HepG2 (cell line): Measurements from ENCODE around the gene USP12. TPM values are rescaled to one million over a fixed set of nuclear protein-coding genes. Genes with fewer than 3 reads are reported as not detected.

Experiments used
- ATAC-seq: fragments of 200-7000 bp; cut with Tn5 transposase; 3 replicates; pipeline ENCODE4 v1.9.1; 2020; ENCODE audit warnings: mild to moderate bottlenecking, moderate library complexity
- BruUV-seq: library from RNA; stranded (reverse); fragments of 400-500 nt; replicated peaks from 2 replicates; lab custom pipeline; 2021; lab: Mats Ljungman, UMichigan
- CTCF ChIA-PET: fragments of 300-600 bp; formaldehyde crosslinking; extraction: SDS; loops from one replicate; lab custom pipeline; 2021; ENCODE audit warnings: low total read pairs, inconsistent platforms, low intra/inter-chr PET ratio; lab: Yijun Ruan, JAX
- POLR2A ChIA-PET: fragments of 350-600 bp; sonication (Branson Sonifier 250); formaldehyde crosslinking; loops from one replicate; lab custom pipeline; 2020; ENCODE audit warnings: antibody characterized with exemption, inconsistent platforms; lab: Yijun Ruan, JAX
- DNase-seq: peaks from one replicate; pipeline ENCODE4 v3.0.0-alpha.2; 2015; ENCODE audit warnings: low spot score
- FAIRE-seq: peaks from 3 replicates; lab custom pipeline; 2011; peaks lifted over from hg19 to GRCh38; lab: Jason Lieb, UNC
- H2AFZ ChIP-seq: one replicate; pipeline ENCODE4 v1.6.1; 2011; ENCODE audit warnings: low read length, inconsistent platforms
- H3K27ac ChIP-seq: fragments of 300-600 bp; 3 replicates; pipeline ENCODE4 v1.8.0; 2011; ENCODE audit warnings: mixed run types, mild to moderate bottlenecking, mixed read lengths, low read length, inconsistent platforms; ENCODE audit not compliant: insufficient read depth; ENCODE audit errors: extremely low read length
- H3K27me3 ChIP-seq, 2 experiments: fragments of 200-600 bp in 1 of 2; 2 replicates in 1 of 2; 3 replicates in 1 of 2; pipeline versions ENCODE4 v1.6.0 to v1.8.0; 2011; ENCODE audit warnings: low read length in 2 of 2, mild to moderate bottlenecking in 2 of 2, moderate library complexity in 2 of 2, inconsistent platforms in 1 of 2; ENCODE audit not compliant: insufficient read depth in 2 of 2, control insufficient read depth in 1 of 2
- H3K36me3 ChIP-seq, 2 experiments: fragments of 200-600 bp in 1 of 2; replicated peaks in 1 of 2; 2 replicates in 1 of 2; 3 replicates in 1 of 2; pipeline versions ENCODE4 v1.5.1 to v1.8.0; 2011; ENCODE audit warnings: low read length in 2 of 2, inconsistent platforms in 1 of 2; ENCODE audit not compliant: insufficient read depth in 2 of 2, control insufficient read depth in 1 of 2
- H3K4me1 ChIP-seq: 2 replicates; pipeline ENCODE4 v1.5.1; 2012; ENCODE audit warnings: low read length, inconsistent platforms; ENCODE audit not compliant: insufficient read depth
- H3K4me2 ChIP-seq: 2 replicates; pipeline ENCODE4 v1.6.0; 2011; ENCODE audit warnings: low read depth, low read length, inconsistent platforms
- H3K4me3 ChIP-seq, 3 experiments: fragments of 200-600 bp in 1 of 3; sonication (generic), shearing (Covaris generic) in 1 of 3; replicated peaks in 1 of 3; 2 replicates each; pipeline ENCODE4 v1.5.1; 2011 to 2016; ENCODE audit warnings: low read length in 3 of 3, inconsistent platforms in 2 of 3, low read depth in 2 of 3, mild to moderate bottlenecking in 2 of 3, control low read depth in 1 of 3, mixed read lengths in 1 of 3; ENCODE audit not compliant: insufficient read depth in 1 of 3
- H3K79me2 ChIP-seq: one replicate; pipeline ENCODE4 v1.6.1; 2011; ENCODE audit warnings: low read length, inconsistent platforms; ENCODE audit not compliant: insufficient read depth
- H3K9ac ChIP-seq: 2 replicates; pipeline ENCODE4 v1.6.0; 2011; ENCODE audit warnings: mild to moderate bottlenecking, low read depth, low read length, inconsistent platforms; ENCODE audit not compliant: insufficient read depth
- H3K9me3 ChIP-seq: 2 replicates; pipeline ENCODE4 v1.5.1; 2012; ENCODE audit warnings: mild to moderate bottlenecking, low read length
- H4K20me1 ChIP-seq: 2 replicates; pipeline ENCODE4 v1.6.0; 2011; ENCODE audit warnings: inconsistent platforms, mild to moderate bottlenecking, low read length, moderate library complexity; ENCODE audit not compliant: insufficient read depth
- CENPT ChIP-seq: sonication (generic); formaldehyde crosslinking; IDR thresholded peaks from 2 replicates; pipeline ENCODE4 v1.8.0; 2022; ENCODE audit warnings: low read depth, mild to moderate bottlenecking, moderate library complexity, missing genetic modification reagents
- RFX1 ChIP-seq: fragments of 450-650 bp; IDR thresholded peaks from 2 replicates; pipeline ENCODE4 v1.6.1; 2017
- SMARCE1 ChIP-seq: fragments of 450-650 bp; IDR thresholded peaks from 2 replicates; pipeline ENCODE4 v1.6.1; 2017; ENCODE audit warnings: borderline replicate concordance
- SSRP1 ChIP-seq: IDR thresholded peaks from 2 replicates; pipeline ENCODE4 v1.6.1; 2016; ENCODE audit warnings: control low read depth
- ZBTB7B ChIP-seq: sonication (generic); formaldehyde crosslinking; IDR thresholded peaks from 2 replicates; pipeline ENCODE4 v1.4.0; 2020; ENCODE audit warnings: missing genetic modification reagents
- ZFP36L1 ChIP-seq: sonication (generic); formaldehyde crosslinking; IDR thresholded peaks from 2 replicates; pipeline ENCODE4 v1.8.0; 2022; ENCODE audit warnings: mild to moderate bottlenecking, missing genetic modification reagents, moderate library complexity
- ZNF326 ChIP-seq: sonication (generic); formaldehyde crosslinking; IDR thresholded peaks from 2 replicates; pipeline ENCODE4 v1.4.0; 2020; ENCODE audit warnings: missing genetic modification reagents, borderline replicate concordance
- ZNF563 ChIP-seq: sonication (generic); formaldehyde crosslinking; IDR thresholded peaks from 2 replicates; pipeline ENCODE4 v1.8.0; 2022; ENCODE audit warnings: mild to moderate bottlenecking, moderate library complexity, missing genetic modification reagents
- ZNF703 ChIP-seq: sonication (generic); formaldehyde crosslinking; IDR thresholded peaks from 2 replicates; pipeline ENCODE4 v1.5.1; 2020; ENCODE audit warnings: missing genetic modification reagents, mild to moderate bottlenecking, moderate library complexity, borderline replicate concordance
- ZNF737 ChIP-seq: sonication (generic); formaldehyde crosslinking; IDR thresholded peaks from 2 replicates; pipeline ENCODE4 v1.5.0; 2020; ENCODE audit warnings: missing genetic modification reagents, mild to moderate bottlenecking, borderline replicate concordance
- ZNF761 ChIP-seq: sonication (generic); formaldehyde crosslinking; conservative IDR thresholded peaks from 2 replicates; pipeline ENCODE4 v1.4.0; 2020; ENCODE audit warnings: mild to moderate bottlenecking, missing genetic modification reagents
- WGBS: methylation state at CpG from one replicate; pipeline ENCODE4 v1.1.6; 2017; ENCODE audit warnings: low lambda C conversion rate; 5-methylcytosine and 5-hydroxymethylcytosine counted together
- in situ Hi-C: cut with HindIII; loops from 2 replicates; pipeline ENCODE4 v1.10.0; 2017; ENCODE audit warnings: low pct_unique_long_range_greater_than_20kb; ENCODE audit not compliant: extremely low pct_ligation_motif_present
- intact Hi-C: fragments of 100-400 bp; cut with micrococcal nuclease; formaldehyde crosslinking; loops from one replicate; pipeline ENCODE4 v1.10.0; 2022; ENCODE audit not compliant: unreplicated experiment
- polyA plus RNA-seq, 8 experiments: library from polyadenylated mRNA; depleted of rRNA in 3 of 8; stranded (reverse) in 7 of 8; unstranded in 1 of 8; fragments of >200 nt; fragmentation: Illumina TruSeq in 4 of 8; extraction: Trizol in 4 of 8; gene quantifications; 2 replicates each; pipeline versions ENCODE4 v1.2.1 to v1.2.3, GENCODE V29; 2011 to 2016; ENCODE audit warnings: low read depth in 4 of 8, missing spikeins in 1 of 8, mixed read lengths in 1 of 8; ENCODE audit not compliant: insufficient read depth in 1 of 8
- total RNA-seq, 5 experiments: library from RNA; depleted of rRNA; stranded (reverse); fragments of >200 nt; fragmentation: Illumina TruSeq; extraction: Trizol; gene quantifications; 2 replicates each; pipeline ENCODE4 v1.2.3, GENCODE V29; 2016; ENCODE audit warnings: low read depth in 1 of 5
- TF ChIP-seq, protein P1 (sequence below): sonication (generic); formaldehyde crosslinking; IDR thresholded peaks from 2 replicates; pipeline ENCODE4 v1.4.0; 2020; ENCODE audit warnings: mild to moderate bottlenecking, missing genetic modification reagents
- TF ChIP-seq, protein P2 (sequence below): sonication (generic); formaldehyde crosslinking; IDR thresholded peaks from 2 replicates; pipeline ENCODE4 v1.4.0; 2020; ENCODE audit warnings: mild to moderate bottlenecking, missing genetic modification reagents
- TF ChIP-seq, protein P3 (sequence below): sonication (generic); formaldehyde crosslinking; IDR thresholded peaks from 2 replicates; pipeline ENCODE4 v1.5.0; 2020; ENCODE audit warnings: mild to moderate bottlenecking, missing genetic modification reagents, borderline replicate concordance

Gene USP12
- total and polyA plus RNA-seq, 2 of the 13 experiments (the other 11 are each of a cell fraction or from before 2014, with no cell fraction given): 9.8 to 19.5 TPM

DNA sequence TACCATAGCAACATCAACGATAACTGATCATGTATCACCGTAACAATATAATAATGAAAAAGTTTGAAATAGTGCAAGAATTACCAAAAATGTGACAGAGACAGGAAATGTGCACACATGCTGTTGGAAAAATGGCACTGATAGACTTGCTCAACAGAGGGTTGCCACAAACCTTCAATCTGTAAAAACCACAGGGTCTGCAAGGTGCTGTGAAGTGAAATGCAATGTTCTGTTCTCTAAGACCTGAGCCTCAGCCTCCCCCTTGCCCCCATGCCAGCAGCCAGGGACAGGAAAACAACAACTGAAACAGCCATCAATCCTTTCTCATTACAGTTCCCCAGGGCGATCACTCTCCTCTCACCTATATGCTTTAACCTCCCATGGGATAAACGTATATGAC, 88.4 kb downstream of the USP12 start:
- ChIA-PET POLR2A (no interaction called here), CTCF (no interaction called here)
- 98% methylated on average over 4 of the region's 4 CpGs for WGBS

DNA sequence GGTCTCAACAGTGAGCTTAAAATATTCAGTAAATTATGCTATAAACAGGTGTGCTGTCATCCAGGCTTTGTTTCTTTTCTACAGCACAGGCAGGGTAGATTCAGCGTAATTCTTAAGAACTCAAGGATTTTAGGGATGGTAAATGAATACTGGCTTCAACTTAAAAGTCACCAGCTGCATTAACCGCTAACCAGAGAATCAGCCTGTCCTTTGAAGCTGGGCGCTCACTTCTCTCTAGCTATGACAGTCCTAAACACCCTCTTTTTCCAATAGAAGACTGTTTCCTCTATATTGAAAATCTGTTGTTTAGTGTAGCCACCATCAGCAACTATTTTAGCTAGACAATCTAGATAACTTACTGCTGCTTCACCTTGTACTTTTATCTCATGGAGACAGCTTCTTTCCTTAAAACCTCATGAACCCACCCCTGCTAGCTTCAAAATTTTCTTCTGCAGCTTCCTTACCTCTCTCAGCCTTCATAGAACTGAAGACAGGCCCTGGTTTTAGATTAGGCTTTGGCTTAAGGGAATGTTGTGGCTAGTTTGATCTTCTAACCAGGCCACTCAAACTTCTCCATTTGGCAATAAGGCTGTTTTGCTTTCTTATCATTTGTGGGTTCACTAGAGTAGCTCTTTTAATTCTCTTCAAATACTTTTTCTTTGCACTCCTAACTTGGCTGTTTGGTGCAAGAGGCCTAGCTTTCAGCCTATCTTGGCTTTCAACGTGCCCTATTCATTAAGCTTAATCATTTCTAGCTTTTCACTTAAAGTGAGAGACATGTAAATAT, 89.5 kb downstream of the USP12 start:
- Histone ChIP-seq H3K4me2 (no peak overlapping the region), H3K79me2 (no peaks in the 10 kb centered on the region), H3K4me1 (no peaks in the 10 kb centered on the region), H3K9me3 (no peaks in the 10 kb centered on the region), H4K20me1 (no peaks in the 10 kb centered on the region), H3K27ac (no peak overlapping the region), H2AFZ (no peak overlapping the region), H3K9ac (no peak overlapping the region), H3K36me3 (peaks cover 1 to 12% of the 10 kb centered on the region in 2 experiments; a peak in 3 of 5 replicates), H3K4me3 (no peak overlapping the region), H3K27me3 (no peaks in the 10 kb centered on the region)
- no TSS peak for BruUV-seq
- ATAC-seq (no peak), FAIRE-seq (no peak), DNase-seq (no peak)
- in situ Hi-C loops (no loop called here), intact Hi-C loops (no loop called here)
- CTCF ChIA-PET: no interaction called here
- POLR2A ChIA-PET: no interaction called here
- 98% methylated on average over 4 of the region's 4 CpGs for WGBS
- TF ChIP-seq, protein P1, sequence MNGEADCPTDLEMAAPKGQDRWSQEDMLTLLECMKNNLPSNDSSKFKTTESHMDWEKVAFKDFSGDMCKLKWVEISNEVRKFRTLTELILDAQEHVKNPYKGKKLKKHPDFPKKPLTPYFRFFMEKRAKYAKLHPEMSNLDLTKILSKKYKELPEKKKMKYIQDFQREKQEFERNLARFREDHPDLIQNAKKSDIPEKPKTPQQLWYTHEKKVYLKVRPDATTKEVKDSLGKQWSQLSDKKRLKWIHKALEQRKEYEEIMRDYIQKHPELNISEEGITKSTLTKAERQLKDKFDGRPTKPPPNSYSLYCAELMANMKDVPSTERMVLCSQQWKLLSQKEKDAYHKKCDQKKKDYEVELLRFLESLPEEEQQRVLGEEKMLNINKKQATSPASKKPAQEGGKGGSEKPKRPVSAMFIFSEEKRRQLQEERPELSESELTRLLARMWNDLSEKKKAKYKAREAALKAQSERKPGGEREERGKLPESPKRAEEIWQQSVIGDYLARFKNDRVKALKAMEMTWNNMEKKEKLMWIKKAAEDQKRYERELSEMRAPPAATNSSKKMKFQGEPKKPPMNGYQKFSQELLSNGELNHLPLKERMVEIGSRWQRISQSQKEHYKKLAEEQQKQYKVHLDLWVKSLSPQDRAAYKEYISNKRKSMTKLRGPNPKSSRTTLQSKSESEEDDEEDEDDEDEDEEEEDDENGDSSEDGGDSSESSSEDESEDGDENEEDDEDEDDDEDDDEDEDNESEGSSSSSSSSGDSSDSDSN (CRISPR knock-in tag): no peak
- TF ChIP-seq ZNF703 (CRISPR knock-in tag): no peak
- TF ChIP-seq, protein P2, sequence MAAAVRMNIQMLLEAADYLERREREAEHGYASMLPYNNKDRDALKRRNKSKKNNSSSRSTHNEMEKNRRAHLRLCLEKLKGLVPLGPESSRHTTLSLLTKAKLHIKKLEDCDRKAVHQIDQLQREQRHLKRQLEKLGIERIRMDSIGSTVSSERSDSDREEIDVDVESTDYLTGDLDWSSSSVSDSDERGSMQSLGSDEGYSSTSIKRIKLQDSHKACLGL (CRISPR knock-in tag): no peak
- no peak for TF ChIP-seq ZNF761
- no peak for TF ChIP-seq ZFP36L1 (CRISPR knock-in tag)
- no peak for TF ChIP-seq ZNF563 (CRISPR knock-in tag)
- no peak for TF ChIP-seq ZNF326 (CRISPR knock-in tag)
- TF ChIP-seq ZBTB7B (CRISPR knock-in tag): no peak
- TF ChIP-seq ZNF737 (CRISPR knock-in tag): no peak
- no peak for TF ChIP-seq SSRP1 (CRISPR knock-in tag)
- TF ChIP-seq, protein P3, sequence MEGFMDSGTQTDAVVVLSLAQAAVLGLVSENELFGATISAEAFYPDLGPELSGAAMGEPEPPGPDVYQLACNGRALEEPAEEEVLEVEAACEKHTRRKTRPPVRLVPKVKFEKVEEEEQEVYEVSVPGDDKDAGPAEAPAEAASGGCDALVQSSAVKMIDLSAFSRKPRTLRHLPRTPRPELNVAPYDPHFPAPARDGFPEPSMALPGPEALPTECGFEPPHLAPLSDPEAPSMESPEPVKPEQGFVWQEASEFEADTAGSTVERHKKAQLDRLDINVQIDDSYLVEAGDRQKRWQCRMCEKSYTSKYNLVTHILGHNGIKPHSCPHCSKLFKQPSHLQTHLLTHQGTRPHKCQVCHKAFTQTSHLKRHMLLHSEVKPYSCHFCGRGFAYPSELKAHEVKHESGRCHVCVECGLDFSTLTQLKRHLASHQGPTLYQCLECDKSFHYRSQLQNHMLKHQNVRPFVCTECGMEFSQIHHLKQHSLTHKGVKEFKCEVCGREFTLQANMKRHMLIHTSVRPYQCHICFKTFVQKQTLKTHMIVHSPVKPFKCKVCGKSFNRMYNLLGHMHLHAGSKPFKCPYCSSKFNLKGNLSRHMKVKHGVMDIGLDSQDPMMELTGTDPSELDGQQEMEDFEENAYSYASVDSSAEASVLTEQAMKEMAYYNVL (CRISPR knock-in tag): no peak
- TF ChIP-seq SMARCE1: no peak

More for the DNA sequence above, 88.4 kb downstream of the USP12 start:
- Histone ChIP-seq H2AFZ (no peak overlapping the region), H3K79me2 (no peaks in the 10 kb centered on the region), H3K4me2 (no peak overlapping the region), H3K9me3 (no peaks in the 10 kb centered on the region), H3K27me3 (no peaks in the 10 kb centered on the region), H3K4me1 (no peaks in the 10 kb centered on the region), H3K27ac (no peak overlapping the region), H4K20me1 (no peaks in the 10 kb centered on the region), H3K36me3 (peaks cover 1 to 18% of the 10 kb centered on the region in 2 experiments; a peak in 3 of 5 replicates), H3K4me3 (no peak overlapping the region), H3K9ac (no peak overlapping the region)
- ATAC-seq (no peak), FAIRE-seq (no peak), DNase-seq (no peak)
- TF ChIP-seq CENPT (no peak), RFX1 (peak; percentile 25; the same call in 1 of the 2 replicates)
- in situ Hi-C loops: no loop called here
- intact Hi-C loops: no loop called here
- no TSS peak for BruUV-seq
